Gastrocnemius medialis (tissue), 4 donors: Measurements from ENCODE around the gene OR8B3. TPM values are rescaled to one million over a fixed set of nuclear protein-coding genes. Genes with fewer than 3 reads are reported as not detected.

ENCODE experiments used
- ATAC-seq, 2 donors: fragments of 150-250 bp; one replicate each; pipeline ENCODE4 v1.9.1; 2016
- DNase-seq, 2 donors: peaks; one replicate each; pipeline ENCODE4 v3.0.0-alpha.2; 2019
- H3K27ac ChIP-seq, 4 donors: fragments of 200-600 bp; sonication (generic); 1 replicate in 1 of 4; 2 replicates in 3 of 4; pipeline ENCODE4 v1.5.1; 2016 to 2018; ENCODE audit warnings: mild to moderate bottlenecking in 2 of 4, moderate library complexity in 1 of 4
- H3K27me3 ChIP-seq, 3 donors: fragments of 200-600 bp; sonication (generic) in 2 of 3; 1 replicate in 1 of 3; 2 replicates in 2 of 3; pipeline versions ENCODE4 v1.5.1 to v1.6.0; 2016 to 2019; ENCODE audit warnings: mild to moderate bottlenecking in 1 of 3, moderate library complexity in 1 of 3
- H3K36me3 ChIP-seq, 2 donors: fragments of 200-600 bp; sonication (generic) in 1 of 2; one replicate each; pipeline ENCODE4 v1.5.1; 2017 to 2018
- H3K4me1 ChIP-seq, 2 donors: fragments of 200-600 bp; sonication (generic) in 1 of 2; one replicate each; pipeline ENCODE4 v1.5.1; 2016 to 2017; ENCODE audit warnings: mild to moderate bottlenecking in 2 of 2
- H3K4me3 ChIP-seq, 4 donors: fragments of 200-600 bp; sonication (generic) in 3 of 4; 1 replicate in 1 of 4; 2 replicates in 3 of 4; pipeline ENCODE4 v1.5.1; 2016 to 2019; ENCODE audit warnings: mild to moderate bottlenecking in 2 of 4
- H3K9me3 ChIP-seq, 3 donors: fragments of 200-600 bp; sonication (generic) in 2 of 3; 1 replicate in 1 of 3; 2 replicates in 2 of 3; pipeline ENCODE4 v1.5.1; 2016 to 2019
- CTCF ChIP-seq, 5 experiments: fragments of 450-650 bp in 3 of 5; fragments of 200-600 bp in 2 of 5; sonication (generic) in 2 of 5; IDR thresholded peaks in 4 of 5; conservative IDR thresholded peaks in 1 of 5; 1 replicate in 4 of 5; 2 replicates in 1 of 5; pipeline ENCODE4 v1.5.1; 2016 to 2019; ENCODE audit warnings: antibody characterized with exemption in 5 of 5, mild to moderate bottlenecking in 3 of 5, moderate library complexity in 3 of 5
- POLR2A ChIP-seq, 2 donors: fragments of 450-650 bp; IDR thresholded peaks; one replicate each; pipeline ENCODE4 v1.6.1; 2017; ENCODE audit warnings: antibody characterized with exemption in 2 of 2, mild to moderate bottlenecking in 2 of 2, moderate library complexity in 2 of 2
- in situ Hi-C, 4 donors: fragments of 200-750 bp; cut with MboI; loops; one replicate each; pipeline versions ENCODE4 v1.15.0 to v1.8.0; 2017; ENCODE audit warnings: low sequenced_read_pairs in 4 of 4
- intact Hi-C: fragments of 100-400 bp; cut with DNase I; formaldehyde crosslinking; loops from one replicate; pipeline ENCODE4 v1.15.1; 2023; ENCODE audit warnings: low total_unique reads
- total RNA-seq, 4 donors: library from RNA; depleted of rRNA; stranded (reverse); fragments of >200 nt; gene quantifications; one replicate each; pipeline versions ENCODE4 v1.1.0 to v1.2.3, GENCODE V29; 2016

The OR8B3 gene
- total RNA-seq, 4 donors from 2014 or later = not detected

- H3K27ac ChIP-seq = no peak overlapping the region
- in situ Hi-C loops (no loop called here), intact Hi-C loops (no loop called here)
- no peak for TF ChIP-seq CTCF (IDR thresholded peaks at IDR 0.05 in 4 of 5, conservative IDR thresholded peaks at IDR 0.05 in 1 of 5)
- TF ChIP-seq POLR2A (IDR thresholded peaks at IDR 0.05) = no peak
- DNase-seq (no peak), ATAC-seq (no peak)
- H3K9me3 ChIP-seq = no peaks in the 10 kb centered on the region
- no peak overlapping the region for H3K4me3 ChIP-seq
- H3K4me1 ChIP-seq = no peaks in the 10 kb centered on the region
- H3K36me3 ChIP-seq = no peaks in the 10 kb centered on the region
- H3K27me3 ChIP-seq = no peaks in the 10 kb centered on the region
These were observed 30.8 kb upstream of the OR8B3 start for GRCh38 chr11:124429599-124429998.

- intact Hi-C loops (no loop called here), in situ Hi-C loops (loop anchor here in 1 of 4 donors (25.0 kb wide), 1 partner anchor 163 kb away; no protein-coding TSS in a partner anchor)
- Histone ChIP-seq H3K27ac (no peak within 1 kb of the TSS), H3K9me3 (no peaks in the 10 kb centered on the region), H3K36me3 (no peaks in the 10 kb centered on the region), H3K4me1 (no peaks in the 10 kb centered on the region), H3K27me3 (no peaks in the 10 kb centered on the region), H3K4me3 (no peak within 1 kb of the TSS)
- no peak for ATAC-seq
- DNase-seq = no peak
- no peak for TF ChIP-seq CTCF (IDR thresholded peaks at IDR 0.05 in 4 of 5, conservative IDR thresholded peaks at IDR 0.05 in 1 of 5)
These were observed 25.6 kb upstream of the OR8B3 start, which contains the start of gene OR8B4 for GRCh38 chr11:124424384-124424921. Gene OR8B4 (minus strand): TSS chr11:124424871. CDS start chr11:124424871, 0 bp downstream.

- no peak for TF ChIP-seq POLR2A (IDR thresholded peaks at IDR 0.05)
- TF ChIP-seq CTCF (IDR thresholded peaks at IDR 0.05 in 4 of 5, conservative IDR thresholded peaks at IDR 0.05 in 1 of 5) = no peak
- no peaks in the 10 kb centered on the region for H3K9me3 ChIP-seq
- no peak overlapping the region for H3K27ac ChIP-seq
- no peak for DNase-seq
- in situ Hi-C loops (loop anchor here in 1 of 4 donors (25.0 kb wide), 1 partner anchor 166 kb away; no protein-coding TSS in a partner anchor), intact Hi-C loops (no loop called here)
- no peaks in the 10 kb centered on the region for H3K27me3 ChIP-seq
- ATAC-seq = no peak
- H3K4me3 ChIP-seq = no peak overlapping the region
- no peaks in the 10 kb centered on the region for H3K4me1 ChIP-seq
- H3K36me3 ChIP-seq = no peaks in the 10 kb centered on the region
These were observed 22.2 kb upstream of the OR8B3 start for GRCh38 chr11:124421043-124421442.

GRCh38 chr11:124415356-124415923, 16.6 kb upstream of the OR8B3 start:
- Histone ChIP-seq H3K27me3 (no peaks in the 10 kb centered on the region), H3K4me1 (no peaks in the 10 kb centered on the region), H3K9me3 (no peaks in the 10 kb centered on the region), H3K4me3 (no peak overlapping the region), H3K27ac (no peak overlapping the region), H3K36me3 (no peaks in the 10 kb centered on the region)
- TF ChIP-seq CTCF (IDR thresholded peaks at IDR 0.05 in 4 of 5, conservative IDR thresholded peaks at IDR 0.05 in 1 of 5) (peak in 2 of 5 experiments; percentile 43 to 44), POLR2A (IDR thresholded peaks at IDR 0.05) (no peak)
- no peak for DNase-seq
- intact Hi-C loops = loop anchor here (2.0 kb wide), 1 partner anchor 171 kb away; no protein-coding TSS in a partner anchor
- no peak for ATAC-seq
- in situ Hi-C loops = loop anchor here (5.0 to 25.0 kb wide), 3 partner anchors 169 to 172 kb away; no protein-coding TSS in a partner anchor
